ENCODE results near the gene PRAF2. TPM values are rescaled to one million over a fixed set of nuclear protein-coding genes. Genes with fewer than 3 reads are reported as not detected.

Gene PRAF2
- total and polyA plus RNA-seq, 9 of the 15 experiments (the other 6 are each of a cell fraction or from before 2014, with no cell fraction given) = 0.24 to 5.7 (median 2.0) TPM

GRCh38 chrX:49029876-49030275 is 43.9 kb downstream of the PRAF2 start:
- ChIA-PET POLR2A (no interaction called here), CTCF (ENCODE audit: low intra/inter-chr PET ratio) (no interaction called here)
- no peaks in the 10 kb centered on the region for H3K27me3 ChIP-seq (ENCODE audit: control insufficient read depth in 2 of 2, insufficient read depth in 2 of 2, low read length in 2 of 2)
- no peaks in the 10 kb centered on the region for H3K79me2 ChIP-seq (ENCODE audit: control insufficient read depth, insufficient read depth, low read length)
- no peaks in the 10 kb centered on the region for H4K20me1 ChIP-seq (replicated peaks; ENCODE audit: control insufficient read depth, insufficient read depth, low read length)
- peak; percentile 73 for ATAC-seq
- FAIRE-seq = no peak
- WGBS (ENCODE audit: insufficient coverage, low coverage, missing lambda C conversion rate) = no CpG with 5 or more reads among the region's 6 CpGs
- TF ChIP-seq PCBP1 (IDR thresholded peaks at IDR 0.05; ENCODE audit: low read depth, low read length, poor library complexity, severe bottlenecking) (no peak), HNRNPLL (IDR thresholded peaks at IDR 0.05; ENCODE audit: low read depth, low read length, poor library complexity, severe bottlenecking) (no peak), BCOR (IDR thresholded peaks at IDR 0.05) (no peak), HSF4 (CRISPR knock-in tag; IDR thresholded peaks at IDR 0.05; ENCODE audit: borderline replicate concordance) (no peak), SUPT5H (IDR thresholded peaks at IDR 0.05) (no peak), ZNF134 (CRISPR knock-in tag; conservative IDR thresholded peaks at IDR 0.05) (no peak), ZNF655 (CRISPR knock-in tag; IDR thresholded peaks at IDR 0.05) (no peak), ZNF584 (CRISPR knock-in tag; IDR thresholded peaks at IDR 0.05; ENCODE audit: low read depth) (no peak), ZBTB8A (IDR thresholded peaks at IDR 0.05; ENCODE audit: partially characterized antibody) (no peak), KDM1A (IDR thresholded peaks at IDR 0.05) (no peak)
- no TSS peak for BruUV-seq (replicated peaks)
- intact Hi-C loops (cut with micrococcal nuclease) (no loop called here), in situ Hi-C loops (cut with MboI) (no loop called here)
- no peak overlapping the region for H2AFZ ChIP-seq (ENCODE audit: low read depth, low read length)
- H3K36me3 ChIP-seq (ENCODE audit: control insufficient read depth, insufficient read depth, low read length) = peaks cover 40% of the 10 kb centered on the region; the same call in 2 of the 3 replicates
- peaks cover 0 to 9% of the 10 kb centered on the region in 2 experiments; a peak in 2 of 5 replicates for H3K4me1 ChIP-seq (replicated peaks in 1 of 2; ENCODE audit: control insufficient read depth in 2 of 2, insufficient read depth in 2 of 2, low read length in 2 of 2)
- no peaks in the 10 kb centered on the region for H3K9me3 ChIP-seq (replicated peaks; ENCODE audit: control insufficient read depth, insufficient read depth, low read depth, low read length)
- no peak overlapping the region for H3K4me2 ChIP-seq (ENCODE audit: insufficient read depth, low read length)
- DNase-seq (ENCODE audit: extremely low read depth in 1 of 4, low spot score in 3 of 4) = peak in 2 of 4 experiments; percentile 60 to 68
- H3K9ac ChIP-seq (ENCODE audit: insufficient read depth in 1 of 2, low read depth in 2 of 2, low read length in 2 of 2) = peak overlapping the region in 1 of 2 experiments; percentile 36; a peak in 2 of 4 replicates
- no peak overlapping the region for H3K27ac ChIP-seq (ENCODE audit: extremely low read depth, low read depth, low read length)
- no peak overlapping the region for H3K4me3 ChIP-seq
- no peaks in the 10 kb centered on the region for H3K9me1 ChIP-seq (ENCODE audit: control insufficient read depth, insufficient read depth, low read length)

Small RNA genes lying within 50 kb of the gene (small RNA-seq; reads per million reads assigned to genes)
- not detected for gene RNU4-52P

Other genes starting within 250 kb of the PRAF2 start
Only the 7 nearest of the 23 such genes appear.
- 21.7 and 24.0 TPM in 2 replicates for gene GRIPAP1, start 71.7 kb downstream of the PRAF2 start, total RNA-seq (2014; rRNA removed)
- gene GRIPAP1, start 71.7 kb downstream of the PRAF2 start, total RNA-seq (2014; rRNA removed; fragmentation: Illumina TruSeq; extraction: Trizol) = 15.3 and 16.2 TPM in 2 replicates
- gene GRIPAP1, start 71.7 kb downstream of the PRAF2 start, total RNA-seq (2015; rRNA removed; fragmentation: Illumina TruSeq; extraction: Trizol) = 18.4 and 20.8 TPM in 2 replicates
- 27.4 and 37.5 TPM in 2 replicates for gene GRIPAP1, start 71.7 kb downstream of the PRAF2 start, total RNA-seq (2021)
- gene GRIPAP1, start 71.7 kb downstream of the PRAF2 start, polyA plus RNA-seq (2011; rRNA removed) = 28.8 and 31.9 TPM in 2 replicates
- 27.3 and 31.0 TPM in 2 replicates for gene GRIPAP1, start 71.7 kb downstream of the PRAF2 start, polyA plus RNA-seq (2014; fragmentation: Illumina TruSeq; extraction: Trizol)
- 1 to 10 TPM; 4.1 to 4.6 TPM for gene GRIPAP1, start 71.7 kb downstream of the PRAF2 start, polyA plus RNA-seq (2014; fragmentation: Nextera tagmentation; extraction: Ambion mirVana)
- 41.6 and 42.4 TPM in 2 replicates for gene GRIPAP1, start 71.7 kb downstream of the PRAF2 start, polyA plus RNA-seq (2014; rRNA removed)
- gene TFE3, start 30.6 kb downstream of the PRAF2 start, total RNA-seq (2014; rRNA removed) = 15.9 and 20.8 TPM in 2 replicates
- gene TFE3, start 30.6 kb downstream of the PRAF2 start, total RNA-seq (2014; rRNA removed; fragmentation: Illumina TruSeq; extraction: Trizol) = 8.4 and 9.5 TPM in 2 replicates
- 11.8 and 11.9 TPM in 2 replicates for gene TFE3, start 30.6 kb downstream of the PRAF2 start, total RNA-seq (2015; rRNA removed; fragmentation: Illumina TruSeq; extraction: Trizol)
- 16.9 and 20.3 TPM in 2 replicates for gene TFE3, start 30.6 kb downstream of the PRAF2 start, total RNA-seq (2021)
- gene TFE3, start 30.6 kb downstream of the PRAF2 start, polyA plus RNA-seq (2011; rRNA removed) = 10.5 and 11.2 TPM in 2 replicates
- gene TFE3, start 30.6 kb downstream of the PRAF2 start, polyA plus RNA-seq (2014; fragmentation: Illumina TruSeq; extraction: Trizol) = 18.7 and 20.6 TPM in 2 replicates
- 1 to 10 TPM; 1.9 to 3.8 TPM for gene TFE3, start 30.6 kb downstream of the PRAF2 start, polyA plus RNA-seq (2014; fragmentation: Nextera tagmentation; extraction: Ambion mirVana)
- gene TFE3, start 30.6 kb downstream of the PRAF2 start, polyA plus RNA-seq (2014; rRNA removed) = 14.8 and 15.1 TPM in 2 replicates
- gene CCDC120, start 15.0 kb downstream of the PRAF2 start, total RNA-seq (2014; rRNA removed) = 0.77 and 1.1 TPM in 2 replicates
- 0.22 and 0.29 TPM in 2 replicates for gene CCDC120, start 15.0 kb downstream of the PRAF2 start, total RNA-seq (2014; rRNA removed; fragmentation: Illumina TruSeq; extraction: Trizol)
- gene CCDC120, start 15.0 kb downstream of the PRAF2 start, total RNA-seq (2015; rRNA removed; fragmentation: Illumina TruSeq; extraction: Trizol) = 0.40 and 0.57 TPM in 2 replicates
- 3.1 and 3.6 TPM in 2 replicates for gene CCDC120, start 15.0 kb downstream of the PRAF2 start, total RNA-seq (2021)
- 0.54 and 1.3 TPM in 2 replicates for gene CCDC120, start 15.0 kb downstream of the PRAF2 start, polyA plus RNA-seq (2011; rRNA removed)
- 1.9 and 2.0 TPM in 2 replicates for gene CCDC120, start 15.0 kb downstream of the PRAF2 start, polyA plus RNA-seq (2014; fragmentation: Illumina TruSeq; extraction: Trizol)
- gene CCDC120, start 15.0 kb downstream of the PRAF2 start, polyA plus RNA-seq (2014; fragmentation: Nextera tagmentation; extraction: Ambion mirVana) = under 1 TPM; 0.13 to 0.14 TPM
- gene CCDC120, start 15.0 kb downstream of the PRAF2 start, polyA plus RNA-seq (2014; rRNA removed) = 1.3 and 2.2 TPM in 2 replicates
- gene WDR45, start 5.9 kb upstream of the PRAF2 start, total RNA-seq (2014; rRNA removed) = 52.5 and 59.7 TPM in 2 replicates
- gene WDR45, start 5.9 kb upstream of the PRAF2 start, total RNA-seq (2014; rRNA removed; fragmentation: Illumina TruSeq; extraction: Trizol) = 28.6 and 40.4 TPM in 2 replicates
- gene WDR45, start 5.9 kb upstream of the PRAF2 start, total RNA-seq (2015; rRNA removed; fragmentation: Illumina TruSeq; extraction: Trizol) = 27.5 and 29.0 TPM in 2 replicates
- 78.7 and 79.9 TPM in 2 replicates for gene WDR45, start 5.9 kb upstream of the PRAF2 start, total RNA-seq (2021)
- gene WDR45, start 5.9 kb upstream of the PRAF2 start, polyA plus RNA-seq (2011; rRNA removed) = 122 and 125 TPM in 2 replicates
- 81.8 and 90.8 TPM in 2 replicates for gene WDR45, start 5.9 kb upstream of the PRAF2 start, polyA plus RNA-seq (2014; fragmentation: Illumina TruSeq; extraction: Trizol)
- 10 to 100 TPM; 19.4 to 31.0 TPM for gene WDR45, start 5.9 kb upstream of the PRAF2 start, polyA plus RNA-seq (2014; fragmentation: Nextera tagmentation; extraction: Ambion mirVana)
- 106 and 136 TPM in 2 replicates for gene WDR45, start 5.9 kb upstream of the PRAF2 start, polyA plus RNA-seq (2014; rRNA removed)
- gene GPKOW, start 49.7 kb upstream of the PRAF2 start, total RNA-seq (2014; rRNA removed) = 44.8 and 49.6 TPM in 2 replicates
- 15.0 and 16.6 TPM in 2 replicates for gene GPKOW, start 49.7 kb upstream of the PRAF2 start, total RNA-seq (2014; rRNA removed; fragmentation: Illumina TruSeq; extraction: Trizol)
- 23.6 and 23.8 TPM in 2 replicates for gene GPKOW, start 49.7 kb upstream of the PRAF2 start, total RNA-seq (2015; rRNA removed; fragmentation: Illumina TruSeq; extraction: Trizol)
- 29.7 and 30.0 TPM in 2 replicates for gene GPKOW, start 49.7 kb upstream of the PRAF2 start, total RNA-seq (2021)
- 30.1 and 34.3 TPM in 2 replicates for gene GPKOW, start 49.7 kb upstream of the PRAF2 start, polyA plus RNA-seq (2011; rRNA removed)
- gene GPKOW, start 49.7 kb upstream of the PRAF2 start, polyA plus RNA-seq (2014; fragmentation: Illumina TruSeq; extraction: Trizol) = 31.3 and 31.4 TPM in 2 replicates
- 1 to 10 TPM; 3.7 to 4.5 TPM for gene GPKOW, start 49.7 kb upstream of the PRAF2 start, polyA plus RNA-seq (2014; fragmentation: Nextera tagmentation; extraction: Ambion mirVana)
- gene GPKOW, start 49.7 kb upstream of the PRAF2 start, polyA plus RNA-seq (2014; rRNA removed) = 30.4 and 37.4 TPM in 2 replicates
- 2.5 and 3.5 TPM in 2 replicates for gene MAGIX, start 88.8 kb upstream of the PRAF2 start, total RNA-seq (2014; rRNA removed)
- gene MAGIX, start 88.8 kb upstream of the PRAF2 start, total RNA-seq (2014; rRNA removed; fragmentation: Illumina TruSeq; extraction: Trizol) = 0.32 and 0.33 TPM in 2 replicates
- 0.47 and 0.79 TPM in 2 replicates for gene MAGIX, start 88.8 kb upstream of the PRAF2 start, total RNA-seq (2015; rRNA removed; fragmentation: Illumina TruSeq; extraction: Trizol)
- 2.2 and 2.4 TPM in 2 replicates for gene MAGIX, start 88.8 kb upstream of the PRAF2 start, total RNA-seq (2021)
- 0.78 and 1.6 TPM in 2 replicates for gene MAGIX, start 88.8 kb upstream of the PRAF2 start, polyA plus RNA-seq (2011; rRNA removed)
- gene MAGIX, start 88.8 kb upstream of the PRAF2 start, polyA plus RNA-seq (2014; fragmentation: Illumina TruSeq; extraction: Trizol) = 0.28 and 1.2 TPM in 2 replicates
- under 1 TPM; 0.08 to 0.22 TPM for gene MAGIX, start 88.8 kb upstream of the PRAF2 start, polyA plus RNA-seq (2014; fragmentation: Nextera tagmentation; extraction: Ambion mirVana)
- gene MAGIX, start 88.8 kb upstream of the PRAF2 start, polyA plus RNA-seq (2014; rRNA removed) = 1.4 and 1.9 TPM in 2 replicates
- gene PLP2, start 97.9 kb upstream of the PRAF2 start, total RNA-seq (2014; rRNA removed) = 34.7 and 55.2 TPM in 2 replicates
- 65.1 and 67.8 TPM in 2 replicates for gene PLP2, start 97.9 kb upstream of the PRAF2 start, total RNA-seq (2014; rRNA removed; fragmentation: Illumina TruSeq; extraction: Trizol)
- 70.4 and 73.0 TPM in 2 replicates for gene PLP2, start 97.9 kb upstream of the PRAF2 start, total RNA-seq (2015; rRNA removed; fragmentation: Illumina TruSeq; extraction: Trizol)
- gene PLP2, start 97.9 kb upstream of the PRAF2 start, total RNA-seq (2021) = 106 and 112 TPM in 2 replicates
- gene PLP2, start 97.9 kb upstream of the PRAF2 start, polyA plus RNA-seq (2011; rRNA removed) = 169 and 175 TPM in 2 replicates
- gene PLP2, start 97.9 kb upstream of the PRAF2 start, polyA plus RNA-seq (2014; fragmentation: Illumina TruSeq; extraction: Trizol) = 199 and 236 TPM in 2 replicates
- 100 to 1,000 TPM; 117 to 208 TPM for gene PLP2, start 97.9 kb upstream of the PRAF2 start, polyA plus RNA-seq (2014; fragmentation: Nextera tagmentation; extraction: Ambion mirVana)
- gene PLP2, start 97.9 kb upstream of the PRAF2 start, polyA plus RNA-seq (2014; rRNA removed) = 63.0 and 96.3 TPM in 2 replicates